Liver (tissue), 9 donors: ENCODE results near the gene RNF4. TPM values are rescaled to one million over a fixed set of nuclear protein-coding genes. Genes with fewer than 3 reads are reported as not detected.
A peak's percentile ranks its signal among the peaks of the same experiment; 100 is the strongest.

ENCODE experiments used
- DNase-seq: peaks from one replicate; pipeline ENCODE4 v3.0.0-alpha.2; 2017; ENCODE audit warnings: low spot score
- H3K27ac ChIP-seq, 2 donors: one replicate each; pipeline ENCODE4 v1.7.0; 2013; ENCODE audit warnings: inconsistent platforms in 2 of 2, low read length in 2 of 2, control low read depth in 1 of 2, low read depth in 1 of 2, mild to moderate bottlenecking in 1 of 2
- H3K27me3 ChIP-seq, 4 donors: one replicate each; pipeline versions ENCODE4 v1.6.1 to v1.7.0; 2013; ENCODE audit warnings: low read length in 3 of 4, inconsistent platforms in 1 of 4, mild to moderate bottlenecking in 1 of 4, moderate library complexity in 1 of 4; ENCODE audit not compliant: control insufficient read depth in 4 of 4, insufficient read depth in 4 of 4
- H3K36me3 ChIP-seq, 4 donors: one replicate each; pipeline versions ENCODE4 v1.6.1 to v1.7.0; 2013; ENCODE audit warnings: low read length in 3 of 4, mild to moderate bottlenecking in 3 of 4, low read depth in 1 of 4, moderate library complexity in 1 of 4; ENCODE audit not compliant: control insufficient read depth in 4 of 4, insufficient read depth in 3 of 4
- H3K4me1 ChIP-seq, 4 donors: one replicate each; pipeline versions ENCODE4 v1.6.1 to v1.7.0; 2013; ENCODE audit warnings: low read length in 3 of 4, mild to moderate bottlenecking in 3 of 4, moderate library complexity in 1 of 4; ENCODE audit not compliant: control insufficient read depth in 4 of 4, insufficient read depth in 4 of 4
- H3K4me3 ChIP-seq, 3 donors: one replicate each; pipeline versions ENCODE4 v1.6.1 to v1.7.0; 2013; ENCODE audit warnings: low read length in 3 of 3, control low read depth in 1 of 3, low read depth in 1 of 3, mild to moderate bottlenecking in 1 of 3
- H3K9ac ChIP-seq, 2 donors: one replicate each; pipeline ENCODE4 v1.7.0; 2013; ENCODE audit warnings: low read length in 2 of 2, mild to moderate bottlenecking in 2 of 2, moderate library complexity in 2 of 2, control low read depth in 1 of 2, low read depth in 1 of 2
- H3K9me3 ChIP-seq, 4 donors: one replicate each; pipeline versions ENCODE4 v1.6.1 to v1.7.0; 2013; ENCODE audit warnings: low read length in 3 of 4; ENCODE audit not compliant: control insufficient read depth in 4 of 4
- ATF3 ChIP-seq: IDR thresholded peaks from 2 replicates; pipeline ENCODE4 v1.6.1; 2016; ENCODE audit warnings: antibody characterized with exemption
- EGR1 ChIP-seq, 2 donors: IDR thresholded peaks; 2 replicates each; pipeline ENCODE4 v1.6.1; 2016 to 2018; ENCODE audit warnings: antibody characterized with exemption in 2 of 2, low read depth in 2 of 2
- FOXA1 ChIP-seq: IDR thresholded peaks from 2 replicates; pipeline ENCODE4 v1.6.1; 2016; ENCODE audit warnings: antibody characterized with exemption
- FOXA2 ChIP-seq: IDR thresholded peaks from 2 replicates; pipeline ENCODE4 v1.6.1; 2016; ENCODE audit warnings: antibody characterized with exemption
- GABPA ChIP-seq, 2 donors: IDR thresholded peaks in 1 of 2; conservative IDR thresholded peaks in 1 of 2; 2 replicates each; pipeline ENCODE4 v1.6.1; 2016; ENCODE audit warnings: antibody characterized with exemption in 2 of 2, mild to moderate bottlenecking in 1 of 2, moderate library complexity in 1 of 2
- HNF4A ChIP-seq, 2 donors: conservative IDR thresholded peaks; 2 replicates each; pipeline ENCODE4 v1.6.1; 2016; ENCODE audit warnings: antibody characterized with exemption in 2 of 2, mild to moderate bottlenecking in 2 of 2
- HNF4G ChIP-seq: IDR thresholded peaks from 2 replicates; pipeline ENCODE4 v1.6.1; 2016; ENCODE audit warnings: antibody characterized with exemption
- JUND ChIP-seq, 2 donors: IDR thresholded peaks; 2 replicates each; pipeline ENCODE4 v1.6.1; 2016; ENCODE audit warnings: antibody characterized with exemption in 2 of 2
- MAX ChIP-seq: IDR thresholded peaks from 2 replicates; pipeline ENCODE4 v1.6.1; 2016; ENCODE audit warnings: antibody characterized with exemption
- NR2F2 ChIP-seq: IDR thresholded peaks from 2 replicates; pipeline ENCODE4 v1.6.1; 2016; ENCODE audit warnings: antibody characterized with exemption
- RAD21 ChIP-seq, 2 donors: IDR thresholded peaks; 2 replicates each; pipeline ENCODE4 v1.6.1; 2016; ENCODE audit warnings: antibody characterized with exemption in 2 of 2, mild to moderate bottlenecking in 2 of 2
- RXRA ChIP-seq, 2 donors: IDR thresholded peaks; 2 replicates each; pipeline ENCODE4 v1.6.1; 2017 to 2018; ENCODE audit warnings: antibody characterized with exemption in 2 of 2, mild to moderate bottlenecking in 1 of 2
- SP1 ChIP-seq: IDR thresholded peaks from 2 replicates; pipeline ENCODE4 v1.6.1; 2018; ENCODE audit warnings: antibody characterized with exemption, mild to moderate bottlenecking
- TAF1 ChIP-seq: conservative IDR thresholded peaks from 2 replicates; pipeline ENCODE4 v1.6.1; 2016; ENCODE audit warnings: antibody characterized with exemption, mild to moderate bottlenecking
- YY1 ChIP-seq: IDR thresholded peaks from 2 replicates; pipeline ENCODE4 v1.6.1; 2016; ENCODE audit warnings: antibody characterized with exemption, mild to moderate bottlenecking
- ZBTB33 ChIP-seq: IDR thresholded peaks from 2 replicates; pipeline ENCODE4 v1.6.1; 2016; ENCODE audit warnings: antibody characterized with exemption
- WGBS: extraction: QIAGEN DNeasy Blood & Tissue Kit; methylation state at CpG from one replicate; pipeline ENCODE4 v1.1.7; 2013; 5-methylcytosine and 5-hydroxymethylcytosine counted together
- polyA plus RNA-seq, 2 donors: library from polyadenylated mRNA; stranded (reverse) in 1 of 2; unstranded in 1 of 2; fragments of 200-250 nt in 1 of 2; fragments of >200 nt in 1 of 2; fragmentation: Nextera tagmentation in 1 of 2; extraction: Ambion mirVana in 1 of 2; gene quantifications; one replicate each; pipeline versions ENCODE4 v1.2.1 to v1.2.3, GENCODE V29; 2013 to 2015
- total RNA-seq, 2 donors: library from RNA; depleted of rRNA; stranded (reverse); fragments of >200 nt; gene quantifications; one replicate each; pipeline ENCODE4 v1.2.3, GENCODE V29; 2014
- TF ChIP-seq, protein P1 (sequence below): IDR thresholded peaks from 2 replicates; pipeline ENCODE4 v1.6.1; 2016; ENCODE audit warnings: antibody characterized with exemption, mild to moderate bottlenecking
- TF ChIP-seq, protein P2 (sequence below): fragments of 150-350 bp; IDR thresholded peaks from 2 replicates; pipeline ENCODE4 v1.5.1; 2017; ENCODE audit warnings: improper control_type of control experiment, low read depth, low read length; ENCODE audit not compliant: missing input control
- donor health status: healthy.
- donor health status: healthy.
- donor health status: healthy.
- donor health status: healthy.
- donor health status: healthy.

RNF4 gene
- total and polyA plus RNA-seq, 4 donors, result 13.0 to 31.0 (median 17.2) TPM

DNA sequence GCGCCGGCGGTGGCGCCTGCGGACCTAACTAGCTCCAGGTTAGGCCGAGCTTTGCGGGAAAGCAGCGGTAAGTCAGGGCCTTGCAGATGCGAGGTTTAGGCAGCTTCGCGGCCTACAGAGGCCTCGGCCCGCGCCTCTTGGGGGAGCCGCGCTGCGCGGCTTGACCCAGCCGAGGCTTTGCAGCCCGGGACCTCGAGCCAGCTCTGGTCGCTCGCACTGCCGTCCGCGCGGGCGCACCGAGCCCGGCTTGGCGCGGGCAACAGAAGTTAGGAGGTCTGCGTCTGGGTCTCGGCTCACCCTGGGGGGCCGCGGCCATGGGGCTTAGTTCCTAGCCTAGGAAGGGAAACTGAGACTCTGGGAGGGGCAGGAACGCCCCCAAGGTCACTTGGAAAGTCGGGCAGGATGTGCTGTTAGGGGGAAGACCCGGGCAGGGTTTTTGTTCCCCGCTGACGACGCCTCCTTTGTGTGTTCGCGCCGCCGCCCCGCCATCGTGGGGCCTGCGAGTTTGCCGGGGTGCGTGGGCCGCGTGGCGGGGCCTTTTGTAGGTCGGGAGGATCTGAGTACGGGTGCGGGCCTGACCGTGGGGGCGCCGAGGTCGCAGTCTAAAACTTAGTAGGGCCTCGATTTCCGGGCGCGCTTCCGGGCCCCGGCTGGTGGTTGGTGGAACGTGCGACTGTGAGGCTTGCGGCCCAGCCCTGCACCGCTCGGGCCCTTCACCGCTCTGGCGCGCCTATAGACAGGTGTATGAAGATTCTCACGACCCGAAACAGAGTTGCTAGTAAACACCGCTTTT, 482 bp downstream of the RNF4 start:
- Histone ChIP-seq H3K9ac (peak overlapping the region; percentile 79 to 85), H3K4me1 (peaks cover 4 to 20% (median 17%) of the 10 kb centered on the region in 4 donors), H3K27ac (peak overlapping the region; percentile 78 to 90), H3K9me3 (no peaks in the 10 kb centered on the region), H3K4me3 (peak overlapping the region; percentile 71 to 99 (median 92)), H3K27me3 (no peaks in the 10 kb centered on the region), H3K36me3 (peaks cover 0 to 6% (median 4%) of the 10 kb centered on the region in 4 donors)
- WGBS, result under 1% methylated on average over 78 of the region's 78 CpGs
- no peak for TF ChIP-seq EGR1 (IDR thresholded peaks at IDR 0.05; ENCODE audit: low read depth in 2 of 2)
- no peak for TF ChIP-seq RAD21 (IDR thresholded peaks at IDR 0.05)
- no peak for TF ChIP-seq FOXA2
- no peak for TF ChIP-seq YY1
- no peak for TF ChIP-seq RXRA (IDR thresholded peaks at IDR 0.05)
- no peak for TF ChIP-seq FOXA1
- TF ChIP-seq, protein P1, sequence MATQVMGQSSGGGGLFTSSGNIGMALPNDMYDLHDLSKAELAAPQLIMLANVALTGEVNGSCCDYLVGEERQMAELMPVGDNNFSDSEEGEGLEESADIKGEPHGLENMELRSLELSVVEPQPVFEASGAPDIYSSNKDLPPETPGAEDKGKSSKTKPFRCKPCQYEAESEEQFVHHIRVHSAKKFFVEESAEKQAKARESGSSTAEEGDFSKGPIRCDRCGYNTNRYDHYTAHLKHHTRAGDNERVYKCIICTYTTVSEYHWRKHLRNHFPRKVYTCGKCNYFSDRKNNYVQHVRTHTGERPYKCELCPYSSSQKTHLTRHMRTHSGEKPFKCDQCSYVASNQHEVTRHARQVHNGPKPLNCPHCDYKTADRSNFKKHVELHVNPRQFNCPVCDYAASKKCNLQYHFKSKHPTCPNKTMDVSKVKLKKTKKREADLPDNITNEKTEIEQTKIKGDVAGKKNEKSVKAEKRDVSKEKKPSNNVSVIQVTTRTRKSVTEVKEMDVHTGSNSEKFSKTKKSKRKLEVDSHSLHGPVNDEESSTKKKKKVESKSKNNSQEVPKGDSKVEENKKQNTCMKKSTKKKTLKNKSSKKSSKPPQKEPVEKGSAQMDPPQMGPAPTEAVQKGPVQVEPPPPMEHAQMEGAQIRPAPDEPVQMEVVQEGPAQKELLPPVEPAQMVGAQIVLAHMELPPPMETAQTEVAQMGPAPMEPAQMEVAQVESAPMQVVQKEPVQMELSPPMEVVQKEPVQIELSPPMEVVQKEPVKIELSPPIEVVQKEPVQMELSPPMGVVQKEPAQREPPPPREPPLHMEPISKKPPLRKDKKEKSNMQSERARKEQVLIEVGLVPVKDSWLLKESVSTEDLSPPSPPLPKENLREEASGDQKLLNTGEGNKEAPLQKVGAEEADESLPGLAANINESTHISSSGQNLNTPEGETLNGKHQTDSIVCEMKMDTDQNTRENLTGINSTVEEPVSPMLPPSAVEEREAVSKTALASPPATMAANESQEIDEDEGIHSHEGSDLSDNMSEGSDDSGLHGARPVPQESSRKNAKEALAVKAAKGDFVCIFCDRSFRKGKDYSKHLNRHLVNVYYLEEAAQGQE, result no peak
- TF ChIP-seq ZBTB33, result no peak
- no peak for TF ChIP-seq SP1
- no peak for TF ChIP-seq NR2F2
- no peak for TF ChIP-seq JUND (IDR thresholded peaks at IDR 0.05)
- no peak for TF ChIP-seq HNF4G
- TF ChIP-seq ATF3, result no peak
- no peak for TF ChIP-seq HNF4A (conservative IDR thresholded peaks at IDR 0.05)
- no peak for TF ChIP-seq TAF1
- TF ChIP-seq, protein P2, sequence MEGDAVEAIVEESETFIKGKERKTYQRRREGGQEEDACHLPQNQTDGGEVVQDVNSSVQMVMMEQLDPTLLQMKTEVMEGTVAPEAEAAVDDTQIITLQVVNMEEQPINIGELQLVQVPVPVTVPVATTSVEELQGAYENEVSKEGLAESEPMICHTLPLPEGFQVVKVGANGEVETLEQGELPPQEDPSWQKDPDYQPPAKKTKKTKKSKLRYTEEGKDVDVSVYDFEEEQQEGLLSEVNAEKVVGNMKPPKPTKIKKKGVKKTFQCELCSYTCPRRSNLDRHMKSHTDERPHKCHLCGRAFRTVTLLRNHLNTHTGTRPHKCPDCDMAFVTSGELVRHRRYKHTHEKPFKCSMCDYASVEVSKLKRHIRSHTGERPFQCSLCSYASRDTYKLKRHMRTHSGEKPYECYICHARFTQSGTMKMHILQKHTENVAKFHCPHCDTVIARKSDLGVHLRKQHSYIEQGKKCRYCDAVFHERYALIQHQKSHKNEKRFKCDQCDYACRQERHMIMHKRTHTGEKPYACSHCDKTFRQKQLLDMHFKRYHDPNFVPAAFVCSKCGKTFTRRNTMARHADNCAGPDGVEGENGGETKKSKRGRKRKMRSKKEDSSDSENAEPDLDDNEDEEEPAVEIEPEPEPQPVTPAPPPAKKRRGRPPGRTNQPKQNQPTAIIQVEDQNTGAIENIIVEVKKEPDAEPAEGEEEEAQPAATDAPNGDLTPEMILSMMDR, result no peak
- no peak for TF ChIP-seq GABPA (IDR thresholded peaks at IDR 0.05 in 1 of 2, conservative IDR thresholded peaks at IDR 0.05 in 1 of 2)
- TF ChIP-seq MAX, result no peak
- DNase-seq, result peak; percentile 65
